Glutamatergic neuron (in vitro differentiated cells): ENCODE measurements around the gene FBXL17. TPM values are rescaled to one million over a fixed set of nuclear protein-coding genes. Genes with fewer than 3 reads are reported as not detected.

ENCODE experiments used
- DNase-seq: peaks from one replicate; pipeline ENCODE4 v3.0.0; 2022
- H3K27ac Mint-ChIP-seq: one replicate; pipeline ENCODE4 v1.8.0; 2020; ENCODE audit warnings: mild to moderate bottlenecking, mixed read lengths, inconsistent platforms; ENCODE audit not compliant: unreplicated experiment
- H3K27me3 Mint-ChIP-seq: one replicate; pipeline ENCODE4 v1.8.0; 2020; ENCODE audit warnings: mild to moderate bottlenecking, moderate library complexity, mixed read lengths, inconsistent platforms; ENCODE audit not compliant: unreplicated experiment
- H3K36me3 Mint-ChIP-seq: one replicate; pipeline ENCODE4 v1.8.0; 2020; ENCODE audit warnings: mild to moderate bottlenecking, mixed read lengths, inconsistent platforms; ENCODE audit not compliant: unreplicated experiment
- H3K4me1 Mint-ChIP-seq: one replicate; pipeline ENCODE4 v1.8.0; 2020; ENCODE audit warnings: mild to moderate bottlenecking, low read depth, mixed read lengths, inconsistent platforms; ENCODE audit not compliant: unreplicated experiment
- H3K4me3 Mint-ChIP-seq: one replicate; pipeline ENCODE4 v1.8.0; 2020; ENCODE audit warnings: mild to moderate bottlenecking, mixed read lengths, inconsistent platforms; ENCODE audit not compliant: unreplicated experiment
- H3K9me3 Mint-ChIP-seq: one replicate; pipeline ENCODE4 v1.8.0; 2020; ENCODE audit warnings: mild to moderate bottlenecking, moderate library complexity, mixed read lengths, inconsistent platforms; ENCODE audit not compliant: unreplicated experiment
- total RNA-seq: library from RNA; stranded (reverse); fragmentation: NEBNext Ultra II Directional; extraction: Animal tissue kit (Norgen Biotek cat#: 25700); gene quantifications from one replicate; pipeline ENCODE4 v1.2.1, GENCODE V29; 2021; ENCODE audit not compliant: unreplicated experiment
- TF ChIP-seq, protein P1 (sequence below): fragments of 200-600 bp; sonication (generic); IDR thresholded peaks from one replicate; pipeline ENCODE4 v1.5.0; 2021; ENCODE audit not compliant: partially characterized antibody, unreplicated experiment

Gene FBXL17
- total RNA-seq, 1 donor from 2014 or later = 20.3 TPM

DNA sequence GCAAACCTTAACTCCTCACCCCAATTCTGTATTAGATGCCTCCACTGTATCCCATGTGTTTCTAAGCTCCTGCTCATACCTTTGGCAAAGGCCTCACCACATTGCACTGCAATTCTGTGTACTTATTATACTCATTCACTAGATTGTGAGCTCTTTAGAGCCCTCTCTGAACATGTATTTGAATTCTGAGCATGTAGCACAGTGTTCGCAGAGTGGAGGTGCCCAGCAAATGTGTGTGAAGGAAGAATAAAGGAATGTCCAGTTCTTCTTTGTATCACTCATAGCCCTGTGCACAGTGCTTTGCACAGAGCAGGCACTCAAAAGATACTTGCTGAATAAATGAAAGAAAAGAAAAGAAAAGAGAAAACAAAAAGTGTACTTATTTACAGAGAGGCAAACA lies 410.1 kb downstream of the FBXL17 start:
- H3K9me3 Mint-ChIP-seq = no peaks in the 10 kb centered on the region
- H3K36me3 Mint-ChIP-seq = no peaks in the 10 kb centered on the region
- TF ChIP-seq, protein P1, sequence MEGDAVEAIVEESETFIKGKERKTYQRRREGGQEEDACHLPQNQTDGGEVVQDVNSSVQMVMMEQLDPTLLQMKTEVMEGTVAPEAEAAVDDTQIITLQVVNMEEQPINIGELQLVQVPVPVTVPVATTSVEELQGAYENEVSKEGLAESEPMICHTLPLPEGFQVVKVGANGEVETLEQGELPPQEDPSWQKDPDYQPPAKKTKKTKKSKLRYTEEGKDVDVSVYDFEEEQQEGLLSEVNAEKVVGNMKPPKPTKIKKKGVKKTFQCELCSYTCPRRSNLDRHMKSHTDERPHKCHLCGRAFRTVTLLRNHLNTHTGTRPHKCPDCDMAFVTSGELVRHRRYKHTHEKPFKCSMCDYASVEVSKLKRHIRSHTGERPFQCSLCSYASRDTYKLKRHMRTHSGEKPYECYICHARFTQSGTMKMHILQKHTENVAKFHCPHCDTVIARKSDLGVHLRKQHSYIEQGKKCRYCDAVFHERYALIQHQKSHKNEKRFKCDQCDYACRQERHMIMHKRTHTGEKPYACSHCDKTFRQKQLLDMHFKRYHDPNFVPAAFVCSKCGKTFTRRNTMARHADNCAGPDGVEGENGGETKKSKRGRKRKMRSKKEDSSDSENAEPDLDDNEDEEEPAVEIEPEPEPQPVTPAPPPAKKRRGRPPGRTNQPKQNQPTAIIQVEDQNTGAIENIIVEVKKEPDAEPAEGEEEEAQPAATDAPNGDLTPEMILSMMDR = no peak
- H3K27me3 Mint-ChIP-seq = no peaks in the 10 kb centered on the region
- H3K4me3 Mint-ChIP-seq = no peak overlapping the region
- peaks cover 2% of the 10 kb centered on the region for H3K4me1 Mint-ChIP-seq
- DNase-seq = no peak
- H3K27ac Mint-ChIP-seq = no peak overlapping the region

DNA sequence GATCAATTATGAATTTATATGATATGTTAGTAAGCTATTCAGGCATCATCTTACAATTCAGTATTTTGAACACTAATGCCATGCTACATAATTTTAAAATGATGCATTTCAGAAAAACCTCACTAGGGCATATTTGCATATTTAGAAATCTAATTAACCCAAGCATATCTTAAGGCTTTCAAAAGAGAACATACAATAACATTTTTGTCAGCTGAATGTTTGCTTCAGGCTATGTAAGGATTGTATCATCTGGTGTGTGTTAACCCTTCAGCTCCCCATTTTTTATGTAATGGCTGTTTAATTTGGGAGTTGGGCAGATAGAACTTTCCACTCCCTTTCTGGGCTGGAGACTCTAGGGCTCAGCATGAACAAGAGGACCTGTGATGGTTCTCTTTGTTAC lies 412.1 kb downstream of the FBXL17 start:
- TF ChIP-seq, protein P1 = no peak
- no peak for DNase-seq
- H3K4me3 Mint-ChIP-seq = no peak overlapping the region
- no peaks in the 10 kb centered on the region for H3K27me3 Mint-ChIP-seq
- H3K4me1 Mint-ChIP-seq = peaks cover 15% of the 10 kb centered on the region
- H3K36me3 Mint-ChIP-seq = no peaks in the 10 kb centered on the region
- H3K27ac Mint-ChIP-seq = no peak overlapping the region
- no peaks in the 10 kb centered on the region for H3K9me3 Mint-ChIP-seq

DNA sequence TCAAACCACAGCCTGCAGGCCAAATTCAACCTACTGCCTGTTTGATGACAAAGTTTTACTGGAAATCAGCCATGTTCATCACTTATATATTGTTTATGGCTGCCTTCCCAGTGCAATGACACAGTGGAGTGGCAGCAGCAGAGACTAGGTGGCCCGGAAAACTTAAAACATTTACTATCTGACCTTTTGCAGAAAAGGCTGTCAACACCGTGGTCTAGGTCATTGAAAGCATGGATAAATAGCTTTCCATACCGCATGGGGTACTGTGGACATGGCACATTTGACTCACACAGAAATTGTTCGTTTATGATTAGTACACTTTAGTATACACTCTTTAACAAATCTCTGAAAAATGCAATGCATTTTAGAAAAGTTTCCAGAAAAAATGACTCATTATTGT lies 412.9 kb downstream of the FBXL17 start:
- Mint-ChIP-seq H3K27me3 (no peaks in the 10 kb centered on the region), H3K4me1 (peaks cover 20% of the 10 kb centered on the region), H3K36me3 (no peaks in the 10 kb centered on the region), H3K27ac (no peak overlapping the region), H3K4me3 (no peak overlapping the region), H3K9me3 (no peaks in the 10 kb centered on the region)
- no peak for DNase-seq
- TF ChIP-seq, protein P1 = no peak

DNA sequence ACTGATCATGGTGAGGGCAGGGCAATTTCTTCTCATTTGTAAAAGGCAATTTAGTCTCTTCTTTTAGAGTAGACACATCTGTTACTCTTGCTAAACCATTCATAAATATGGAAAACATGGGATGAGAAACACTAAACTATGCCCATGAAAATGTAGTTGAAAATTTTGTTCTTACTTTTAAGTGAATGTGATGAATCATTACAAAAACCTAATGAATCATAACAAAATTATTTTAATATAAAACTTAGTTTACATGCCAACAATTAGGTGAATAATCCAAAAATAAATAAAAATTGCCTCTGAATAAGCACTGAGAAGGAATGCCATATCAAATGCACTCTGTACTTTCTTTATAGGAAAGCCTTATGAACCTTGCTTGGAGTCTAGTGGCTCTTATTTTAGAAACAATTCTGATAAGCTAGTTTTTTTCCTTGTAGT lies 413.5 kb downstream of the FBXL17 start:
- TF ChIP-seq, protein P1 = no peak

DNA sequence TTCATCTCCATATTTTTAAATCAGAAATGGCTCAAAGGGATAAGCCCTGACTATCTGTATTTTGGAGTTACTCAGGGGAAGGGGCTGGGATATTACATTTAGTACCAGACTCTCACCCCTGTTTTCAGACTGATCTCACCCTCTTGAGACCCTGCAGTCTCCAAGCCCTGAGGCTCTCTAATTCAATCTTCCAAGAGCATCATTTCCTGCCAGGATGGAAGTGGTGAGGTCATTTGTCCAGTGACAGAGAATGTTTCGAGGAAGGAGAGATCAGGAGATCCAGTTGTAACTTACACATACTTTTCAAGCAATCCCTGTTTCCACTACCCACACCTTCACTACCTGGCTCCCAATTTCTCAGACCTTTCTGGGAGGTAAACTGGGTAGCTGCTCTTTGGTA lies 415.7 kb downstream of the FBXL17 start:
- peaks cover 20% of the 10 kb centered on the region for H3K4me1 Mint-ChIP-seq
- DNase-seq = no peak
- H3K36me3 Mint-ChIP-seq = no peaks in the 10 kb centered on the region
- H3K27me3 Mint-ChIP-seq = no peaks in the 10 kb centered on the region
- TF ChIP-seq, protein P1 = no peak
- H3K27ac Mint-ChIP-seq = peak overlapping the region; percentile 64
- H3K9me3 Mint-ChIP-seq = no peaks in the 10 kb centered on the region
- H3K4me3 Mint-ChIP-seq = peak overlapping the region; percentile 41

More for the DNA sequence above, 413.5 kb downstream of the FBXL17 start:
- no peaks in the 10 kb centered on the region for H3K27me3 Mint-ChIP-seq
- no peak for DNase-seq
- H3K27ac Mint-ChIP-seq = no peak overlapping the region
- no peaks in the 10 kb centered on the region for H3K36me3 Mint-ChIP-seq
- no peak overlapping the region for H3K4me3 Mint-ChIP-seq
- H3K4me1 Mint-ChIP-seq = peaks cover 20% of the 10 kb centered on the region
- H3K9me3 Mint-ChIP-seq = no peaks in the 10 kb centered on the region
